Transverse colon (tissue), 4 donors: ENCODE results near the gene LYRM4. TPM values are rescaled to one million over a fixed set of nuclear protein-coding genes. Genes with fewer than 3 reads are reported as not detected.

Source experiments
- DNase-seq: peaks from one replicate; pipeline ENCODE4 v3.0.0-alpha.2; 2019
- H3K27ac ChIP-seq, 4 donors: fragments of 200-600 bp; sonication (generic); 2 replicates each; pipeline ENCODE4 v1.5.1; 2016 to 2018; ENCODE audit warnings: inconsistent platforms in 4 of 4
- H3K27me3 ChIP-seq: fragments of 200-600 bp; sonication (generic); 2 replicates; pipeline ENCODE4 v1.5.1; 2017; ENCODE audit warnings: inconsistent platforms
- H3K36me3 ChIP-seq, 4 donors: fragments of 200-600 bp; sonication (generic); 2 replicates each; pipeline ENCODE4 v1.5.1; 2017 to 2019; ENCODE audit warnings: inconsistent platforms in 4 of 4
- H3K4me1 ChIP-seq, 4 donors: fragments of 200-600 bp; sonication (generic); 2 replicates each; pipeline ENCODE4 v1.5.1; 2017 to 2020; ENCODE audit warnings: inconsistent platforms in 4 of 4
- H3K4me3 ChIP-seq, 4 donors: fragments of 200-600 bp; sonication (generic); 1 replicate in 1 of 4; 2 replicates in 3 of 4; pipeline versions ENCODE4 v1.5.1 to v1.6.1; 2017 to 2019; ENCODE audit warnings: inconsistent platforms in 4 of 4
- H3K9me3 ChIP-seq, 2 donors: fragments of 200-600 bp; sonication (generic); 2 replicates each; pipeline ENCODE4 v1.5.1; 2017 to 2019; ENCODE audit warnings: inconsistent platforms in 2 of 2
- EP300 ChIP-seq: sonication (generic); formaldehyde crosslinking; IDR thresholded peaks from one replicate; pipeline ENCODE4 v1.6.1; 2017; ENCODE audit warnings: antibody characterized with exemption, low read depth
- POLR2A ChIP-seq: fragments of 450-650 bp; IDR thresholded peaks from one replicate; pipeline ENCODE4 v1.6.1; 2016; ENCODE audit warnings: antibody characterized with exemption, mild to moderate bottlenecking, moderate library complexity
- POLR2AphosphoS5 ChIP-seq, 3 donors: sonication (generic); formaldehyde crosslinking; IDR thresholded peaks; one replicate each; pipeline ENCODE4 v1.6.1; 2016; ENCODE audit warnings: antibody characterized with exemption in 3 of 3
- WGBS, 2 donors: methylation state at CpG; one replicate each; pipeline ENCODE4 v1.1.5; 2018; ENCODE audit warnings: low coverage in 1 of 2; 5-methylcytosine and 5-hydroxymethylcytosine counted together
- in situ Hi-C, 4 donors: fragments of 200-750 bp; cut with MboI; loops; one replicate each; pipeline versions ENCODE4 v1.15.0 to v1.15.1; 2017; ENCODE audit warnings: low sequenced_read_pairs in 3 of 4, low pct_ligation_motif_present in 1 of 4, low pct_unique_long_range_greater_than_20kb in 1 of 4
- intact Hi-C: fragments of 100-400 bp; cut with DNase I; formaldehyde crosslinking; loops from one replicate; pipeline ENCODE4 v1.15.1; 2023; ENCODE audit warnings: low total_unique reads
- total RNA-seq, 4 donors: library from RNA; depleted of rRNA; stranded (reverse); fragments of >200 nt; gene quantifications; one replicate each; pipeline ENCODE4 v1.1.0, GENCODE V29; 2016
- TF ChIP-seq, protein P1 (sequence below), 5 experiments: fragments of 200-600 bp in 3 of 5; fragments of 450-650 bp in 2 of 5; sonication (generic) in 3 of 5; IDR thresholded peaks; 1 replicate in 2 of 5; 2 replicates in 3 of 5; pipeline ENCODE4 v1.5.1; 2016 to 2017; ENCODE audit warnings: antibody characterized with exemption in 5 of 5, inconsistent platforms in 3 of 5, mild to moderate bottlenecking in 2 of 5, moderate library complexity in 1 of 5

LYRM4 gene
- total RNA-seq, 4 donors from 2014 or later: 3.0 to 14.0 (median 6.9) TPM

DNA sequence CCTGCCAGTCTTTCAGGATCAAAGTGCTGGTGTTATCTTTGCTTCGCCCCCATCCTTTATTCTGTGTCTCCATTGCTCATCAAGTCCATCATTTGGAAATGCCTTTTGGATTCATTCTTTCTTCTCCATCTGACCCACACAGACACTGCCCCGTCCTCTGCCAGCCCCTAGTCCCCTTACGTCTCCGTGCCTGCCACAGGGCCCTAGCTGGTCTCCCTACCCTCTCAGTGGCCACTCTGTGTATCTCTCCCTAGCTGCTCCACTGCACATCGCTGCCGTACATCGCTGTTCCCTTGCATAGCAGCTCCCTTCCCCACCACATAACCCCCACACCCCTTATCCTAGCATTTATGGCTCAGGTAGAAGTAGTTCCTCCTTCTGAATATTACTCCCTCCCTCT is 159.9 kb downstream of the LYRM4 start:
- H3K4me1 ChIP-seq: no peaks in the 10 kb centered on the region
- 89 to 95% methylated on average over 7 of the region's 7 CpGs for WGBS, 2 donors
- no peaks in the 10 kb centered on the region for H3K36me3 ChIP-seq
- DNase-seq: no peak
- intact Hi-C loops: no loop called here
- no peak overlapping the region for H3K27ac ChIP-seq
- no peak overlapping the region for H3K4me3 ChIP-seq
- TF ChIP-seq POLR2AphosphoS5 (IDR thresholded peaks at IDR 0.05) (no peak), EP300 (no peak)
- H3K27me3 ChIP-seq: no peaks in the 10 kb centered on the region
- no peaks in the 10 kb centered on the region for H3K9me3 ChIP-seq
- in situ Hi-C loops: no loop called here

DNA sequence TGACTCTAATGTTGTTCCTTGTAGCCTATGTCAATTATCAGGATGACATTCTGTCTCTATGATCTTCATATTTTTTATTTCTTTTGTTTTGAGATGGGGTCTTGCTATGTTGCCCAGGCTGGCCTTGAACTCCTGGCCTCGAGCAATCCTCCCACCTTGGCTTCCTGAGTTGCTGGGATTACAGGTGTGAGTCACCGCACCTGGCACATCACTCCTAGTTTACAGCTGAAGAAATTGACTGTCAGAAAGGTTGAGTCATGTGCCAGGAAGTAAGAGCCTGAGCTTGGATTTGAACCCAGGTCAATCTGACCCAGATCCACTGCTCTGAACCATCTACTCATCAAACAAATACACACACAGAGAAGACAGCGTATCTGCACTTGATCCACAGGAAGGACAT is 161.2 kb downstream of the LYRM4 start:
- no peak overlapping the region for H3K27ac ChIP-seq
- intact Hi-C loops (no loop called here), in situ Hi-C loops (no loop called here)
- no peak for DNase-seq
- H3K9me3 ChIP-seq: no peaks in the 10 kb centered on the region
- TF ChIP-seq, protein P1, sequence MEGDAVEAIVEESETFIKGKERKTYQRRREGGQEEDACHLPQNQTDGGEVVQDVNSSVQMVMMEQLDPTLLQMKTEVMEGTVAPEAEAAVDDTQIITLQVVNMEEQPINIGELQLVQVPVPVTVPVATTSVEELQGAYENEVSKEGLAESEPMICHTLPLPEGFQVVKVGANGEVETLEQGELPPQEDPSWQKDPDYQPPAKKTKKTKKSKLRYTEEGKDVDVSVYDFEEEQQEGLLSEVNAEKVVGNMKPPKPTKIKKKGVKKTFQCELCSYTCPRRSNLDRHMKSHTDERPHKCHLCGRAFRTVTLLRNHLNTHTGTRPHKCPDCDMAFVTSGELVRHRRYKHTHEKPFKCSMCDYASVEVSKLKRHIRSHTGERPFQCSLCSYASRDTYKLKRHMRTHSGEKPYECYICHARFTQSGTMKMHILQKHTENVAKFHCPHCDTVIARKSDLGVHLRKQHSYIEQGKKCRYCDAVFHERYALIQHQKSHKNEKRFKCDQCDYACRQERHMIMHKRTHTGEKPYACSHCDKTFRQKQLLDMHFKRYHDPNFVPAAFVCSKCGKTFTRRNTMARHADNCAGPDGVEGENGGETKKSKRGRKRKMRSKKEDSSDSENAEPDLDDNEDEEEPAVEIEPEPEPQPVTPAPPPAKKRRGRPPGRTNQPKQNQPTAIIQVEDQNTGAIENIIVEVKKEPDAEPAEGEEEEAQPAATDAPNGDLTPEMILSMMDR (IDR thresholded peaks at IDR 0.05): no peak
- TF ChIP-seq EP300 (no peak), POLR2A (no peak), POLR2AphosphoS5 (IDR thresholded peaks at IDR 0.05) (no peak)
- H3K27me3 ChIP-seq: no peaks in the 10 kb centered on the region
- no peaks in the 10 kb centered on the region for H3K36me3 ChIP-seq
- WGBS, 2 donors: 83 to 98% methylated on average over 1 to 3 of the region's 3 CpGs
- no peaks in the 10 kb centered on the region for H3K4me1 ChIP-seq
- H3K4me3 ChIP-seq: no peak overlapping the region

DNA sequence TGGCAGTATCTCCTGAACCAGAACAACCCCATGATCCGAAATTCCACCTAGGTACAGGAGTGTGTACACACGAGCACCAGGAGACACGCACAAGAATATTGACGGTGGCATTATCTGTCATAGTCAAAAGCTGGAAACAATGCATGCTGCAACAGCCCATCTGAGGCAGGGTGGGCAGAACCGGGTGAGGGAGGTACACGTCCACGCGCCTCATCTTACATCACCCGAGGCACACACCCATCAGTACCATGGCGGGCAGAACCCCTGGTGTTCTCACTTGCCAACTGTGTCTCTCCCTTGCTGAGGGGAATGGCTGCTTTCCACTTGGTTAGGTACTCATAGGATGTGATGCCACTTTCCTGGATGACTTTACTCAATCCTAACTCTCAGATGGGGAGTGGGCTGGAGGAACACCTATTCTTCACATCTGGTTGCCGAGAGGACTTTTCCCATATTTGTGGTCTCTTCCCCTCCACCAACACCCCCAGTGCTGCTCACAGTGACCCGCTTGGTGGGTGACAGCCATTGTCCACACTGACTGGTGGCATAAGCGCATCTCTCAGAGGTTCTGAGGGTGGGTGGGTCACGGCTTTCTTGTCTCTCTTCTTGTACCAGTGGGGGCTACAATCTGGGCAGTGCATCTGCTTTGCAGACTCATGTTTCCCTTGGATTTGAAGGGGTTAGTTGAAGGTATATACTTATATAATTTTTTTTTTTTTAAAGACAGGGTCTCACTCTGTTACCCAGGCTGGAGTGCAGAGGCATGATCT is 162.1 kb downstream of the LYRM4 start:
- Histone ChIP-seq H3K36me3 (no peaks in the 10 kb centered on the region), H3K27ac (no peak overlapping the region), H3K9me3 (no peaks in the 10 kb centered on the region), H3K4me1 (no peaks in the 10 kb centered on the region), H3K4me3 (no peak overlapping the region), H3K27me3 (no peaks in the 10 kb centered on the region)
- intact Hi-C loops (no loop called here), in situ Hi-C loops (no loop called here)
- TF ChIP-seq, protein P1 (IDR thresholded peaks at IDR 0.05): no peak
- TF ChIP-seq POLR2AphosphoS5 (IDR thresholded peaks at IDR 0.05) (no peak), POLR2A (no peak), EP300 (no peak)
- no peak for DNase-seq
- 95 to 96% methylated on average over 4 to 14 of the region's 14 CpGs for WGBS, 2 donors

DNA sequence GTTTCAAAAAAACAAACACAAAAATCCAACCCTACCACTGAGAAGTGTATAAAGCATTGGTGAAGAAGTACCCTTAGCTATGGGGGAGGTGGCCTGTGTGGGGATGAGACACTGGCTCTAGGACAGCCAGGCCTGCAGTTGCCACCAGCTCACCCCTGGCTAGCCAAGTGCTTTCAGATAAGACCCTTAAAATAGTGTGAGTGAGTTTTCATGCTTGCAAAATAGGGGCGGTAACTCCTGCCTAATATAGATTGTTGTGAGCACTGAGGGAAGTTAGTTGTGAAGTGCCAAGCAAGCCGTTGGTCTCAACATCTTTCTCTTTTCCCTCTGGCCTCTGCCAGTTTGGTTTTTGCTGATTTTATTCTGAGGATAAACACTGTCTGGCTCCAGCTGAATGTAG is 164.3 kb downstream of the LYRM4 start:
- Histone ChIP-seq H3K36me3 (no peaks in the 10 kb centered on the region), H3K9me3 (no peaks in the 10 kb centered on the region), H3K4me3 (no peak overlapping the region), H3K27ac (no peak overlapping the region), H3K4me1 (no peaks in the 10 kb centered on the region), H3K27me3 (no peaks in the 10 kb centered on the region)
- in situ Hi-C loops (no loop called here), intact Hi-C loops (no loop called here)
- WGBS, 2 donors: 81% methylated on average over 2 of the region's 2 CpGs; no CpG with 5 or more reads in 1 of the 2 donors
- no peak for TF ChIP-seq POLR2A
- no peak for TF ChIP-seq POLR2AphosphoS5 (IDR thresholded peaks at IDR 0.05)
- TF ChIP-seq, protein P1 (IDR thresholded peaks at IDR 0.05): no peak
- TF ChIP-seq EP300: no peak
- DNase-seq: no peak
